ENCODE data around the gene COMMD10. TPM values are rescaled to one million over a fixed set of nuclear protein-coding genes. Genes with fewer than 3 reads are reported as not detected.

COMMD10 gene
- total RNA-seq, 1 donor = 38.9 TPM

GRCh38 chr5:116281309-116281708 is 196.5 kb downstream of the COMMD10 start:
- DNase-seq (ENCODE audit: low read depth) = no peak
- H3K4me3 ChIP-seq (ENCODE audit: low read depth, low read length) = no peak overlapping the region
- TF ChIP-seq CTCF (IDR thresholded peaks at IDR 0.05; ENCODE audit: insufficient read depth, low read depth, low read length) = no peak

- H3K4me3 ChIP-seq (ENCODE audit: low read depth, low read length) = no peak overlapping the region
- DNase-seq (ENCODE audit: low read depth) = no peak
- TF ChIP-seq CTCF (IDR thresholded peaks at IDR 0.05; ENCODE audit: insufficient read depth, low read depth, low read length) = no peak
Measured at GRCh38 chr5:116288524-116288923, 203.7 kb downstream of the COMMD10 start.

- TF ChIP-seq CTCF (IDR thresholded peaks at IDR 0.05; ENCODE audit: insufficient read depth, low read depth, low read length) = peak; percentile 30
- no peak overlapping the region for H3K4me3 ChIP-seq (ENCODE audit: low read depth, low read length)
- DNase-seq (ENCODE audit: low read depth) = no peak
Measured at GRCh38 chr5:116289276-116289675, 204.5 kb downstream of the COMMD10 start.

GRCh38 chr5:116291271-116291670 is 206.4 kb downstream of the COMMD10 start:
- TF ChIP-seq CTCF (IDR thresholded peaks at IDR 0.05; ENCODE audit: insufficient read depth, low read depth, low read length) = no peak
- no peak for DNase-seq (ENCODE audit: low read depth)
- no peak overlapping the region for H3K4me3 ChIP-seq (ENCODE audit: low read depth, low read length)

- no peak for TF ChIP-seq CTCF (IDR thresholded peaks at IDR 0.05; ENCODE audit: insufficient read depth, low read depth, low read length)
- no peak overlapping the region for H3K4me3 ChIP-seq (ENCODE audit: low read depth, low read length)
- no peak for DNase-seq (ENCODE audit: low read depth)
Measured at GRCh38 chr5:116292321-116292720, 207.5 kb downstream of the COMMD10 start.

- H3K4me3 ChIP-seq (ENCODE audit: low read depth, low read length) = no peak overlapping the region
- no peak for DNase-seq (ENCODE audit: low read depth)
- TF ChIP-seq CTCF (IDR thresholded peaks at IDR 0.05; ENCODE audit: insufficient read depth, low read depth, low read length) = no peak
Measured at GRCh38 chr5:116296335-116297072, 211.7 kb downstream of the COMMD10 start.

Data from fibroblast of villous mesenchyme (primary cell).